ENCODE results near the gene GABRB3. TPM values are rescaled to one million over a fixed set of nuclear protein-coding genes. Genes with fewer than 3 reads are reported as not detected.

Gene GABRB3
- total RNA-seq, 1 donor from 2014 or later: 8.8 TPM

DNA sequence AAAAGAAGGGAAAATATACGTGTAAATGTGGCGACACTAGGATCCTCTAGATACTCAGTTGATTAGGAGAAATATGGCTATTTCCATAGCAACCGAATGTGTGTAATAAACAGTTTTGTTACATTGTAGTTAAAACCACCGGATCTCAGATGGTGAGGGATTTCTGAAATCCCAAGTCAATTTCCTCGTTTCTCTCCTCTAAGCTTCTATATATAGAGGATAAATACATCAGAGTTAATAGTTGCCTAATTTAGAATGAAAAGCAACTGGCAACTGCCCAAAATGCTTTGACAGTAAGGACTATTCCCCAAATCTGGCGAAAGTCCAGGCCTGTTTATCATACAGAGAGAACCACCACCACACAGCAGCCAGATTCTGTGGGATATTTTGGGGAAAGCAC lies 112.6 kb downstream of the GABRB3 start:
- Histone ChIP-seq H4K20me1 (ENCODE audit: low read depth) (no peaks in the 10 kb centered on the region), H3K79me2 (ENCODE audit: low read depth) (no peaks in the 10 kb centered on the region), H3K4me1 (peaks cover 24% of the 10 kb centered on the region), H3K27ac (no peak overlapping the region), H3K9me3 (ENCODE audit: low read depth) (no peaks in the 10 kb centered on the region), H3K27me3 (no peaks in the 10 kb centered on the region), H3K4me2 (no peak overlapping the region), H3K4me3 (no peak overlapping the region), H3F3A (ENCODE audit: low read depth) (peaks cover 7% of the 10 kb centered on the region), H2AFZ (replicated peaks) (no peak overlapping the region), H3K36me3 (no peaks in the 10 kb centered on the region), H3K9ac (no peak overlapping the region)
- H3K27ac Mint-ChIP-seq: no peak overlapping the region
- peaks cover 21% of the 10 kb centered on the region for H3K4me1 Mint-ChIP-seq
- DNase-seq (ENCODE audit: low spot score): no peak
- peaks cover 3% of the 10 kb centered on the region for H3K27me3 Mint-ChIP-seq (ENCODE audit: insufficient read depth, low read depth)
- no peak for TF ChIP-seq EZH2 (IDR thresholded peaks at IDR 0.05)
- no peak for TF ChIP-seq EZH2phosphoT487 (IDR thresholded peaks at IDR 0.05)
- TF ChIP-seq, protein P1, sequence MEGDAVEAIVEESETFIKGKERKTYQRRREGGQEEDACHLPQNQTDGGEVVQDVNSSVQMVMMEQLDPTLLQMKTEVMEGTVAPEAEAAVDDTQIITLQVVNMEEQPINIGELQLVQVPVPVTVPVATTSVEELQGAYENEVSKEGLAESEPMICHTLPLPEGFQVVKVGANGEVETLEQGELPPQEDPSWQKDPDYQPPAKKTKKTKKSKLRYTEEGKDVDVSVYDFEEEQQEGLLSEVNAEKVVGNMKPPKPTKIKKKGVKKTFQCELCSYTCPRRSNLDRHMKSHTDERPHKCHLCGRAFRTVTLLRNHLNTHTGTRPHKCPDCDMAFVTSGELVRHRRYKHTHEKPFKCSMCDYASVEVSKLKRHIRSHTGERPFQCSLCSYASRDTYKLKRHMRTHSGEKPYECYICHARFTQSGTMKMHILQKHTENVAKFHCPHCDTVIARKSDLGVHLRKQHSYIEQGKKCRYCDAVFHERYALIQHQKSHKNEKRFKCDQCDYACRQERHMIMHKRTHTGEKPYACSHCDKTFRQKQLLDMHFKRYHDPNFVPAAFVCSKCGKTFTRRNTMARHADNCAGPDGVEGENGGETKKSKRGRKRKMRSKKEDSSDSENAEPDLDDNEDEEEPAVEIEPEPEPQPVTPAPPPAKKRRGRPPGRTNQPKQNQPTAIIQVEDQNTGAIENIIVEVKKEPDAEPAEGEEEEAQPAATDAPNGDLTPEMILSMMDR (IDR thresholded peaks at IDR 0.05): no peak
- peaks cover 3% of the 10 kb centered on the region for H3K9me3 Mint-ChIP-seq
- H3K36me3 Mint-ChIP-seq: peaks cover 6% of the 10 kb centered on the region
- no peak overlapping the region for H3K4me3 Mint-ChIP-seq

DNA sequence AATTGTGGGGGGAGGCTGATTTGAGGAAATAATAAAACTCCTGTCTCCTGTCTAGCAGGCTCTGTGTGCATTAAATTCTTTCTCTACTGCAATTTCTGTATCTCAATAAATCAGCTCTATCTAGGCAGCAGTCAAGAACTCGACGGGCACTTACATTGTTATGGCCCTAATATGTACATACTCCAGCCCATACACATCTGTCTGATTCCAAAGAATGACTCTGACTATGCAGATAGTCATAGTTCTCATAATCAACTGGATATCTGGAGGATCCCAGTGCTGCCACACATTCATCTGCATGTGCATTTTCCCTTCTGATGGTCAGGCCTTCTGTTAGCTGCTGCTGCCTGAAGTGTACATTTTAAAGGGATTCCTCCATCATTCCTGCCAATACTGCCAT lies 114.6 kb downstream of the GABRB3 start:
- no peak for DNase-seq (ENCODE audit: low spot score)
- Mint-ChIP-seq H3K4me1 (peaks cover 21% of the 10 kb centered on the region), H3K36me3 (peaks cover 6% of the 10 kb centered on the region), H3K4me3 (no peak overlapping the region), H3K27me3 (ENCODE audit: insufficient read depth, low read depth) (peaks cover 3% of the 10 kb centered on the region), H3K27ac (no peak overlapping the region), H3K9me3 (peaks cover 8% of the 10 kb centered on the region)
- no peak overlapping the region for H3K9ac ChIP-seq
- no peaks in the 10 kb centered on the region for H3K27me3 ChIP-seq
- H3K27ac ChIP-seq: no peak overlapping the region
- H3K9me3 ChIP-seq (ENCODE audit: low read depth): no peaks in the 10 kb centered on the region
- H3K36me3 ChIP-seq: no peaks in the 10 kb centered on the region
- H3K4me2 ChIP-seq: no peak overlapping the region
- TF ChIP-seq EZH2 (IDR thresholded peaks at IDR 0.05) (no peak), EZH2phosphoT487 (IDR thresholded peaks at IDR 0.05) (no peak)
- TF ChIP-seq, protein P1 (IDR thresholded peaks at IDR 0.05): no peak
- peaks cover 7% of the 10 kb centered on the region for H3F3A ChIP-seq (ENCODE audit: low read depth)
- no peak overlapping the region for H3K4me3 ChIP-seq
- H4K20me1 ChIP-seq (ENCODE audit: low read depth): no peaks in the 10 kb centered on the region
- no peaks in the 10 kb centered on the region for H3K79me2 ChIP-seq (ENCODE audit: low read depth)
- peaks cover 24% of the 10 kb centered on the region for H3K4me1 ChIP-seq
- H2AFZ ChIP-seq (replicated peaks): no peak overlapping the region

DNA sequence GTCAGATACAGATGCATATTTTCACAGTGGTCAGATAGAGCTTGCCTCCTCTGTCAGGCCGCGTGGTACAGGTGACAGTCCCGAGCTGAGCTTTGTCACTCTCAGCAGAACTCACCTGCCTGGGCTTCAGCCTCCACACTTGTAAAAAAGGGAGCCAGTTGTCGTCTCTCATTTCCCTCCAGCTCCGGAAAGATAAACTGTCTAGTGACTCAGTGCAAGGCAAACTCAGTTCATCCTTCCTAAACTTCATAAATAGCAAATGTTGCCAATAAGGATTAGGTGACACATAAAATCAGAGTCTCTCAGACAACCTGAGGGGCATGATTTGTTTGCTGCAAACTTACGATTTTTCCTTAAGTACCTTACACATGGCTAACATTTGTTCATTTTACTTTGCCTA lies 116.8 kb downstream of the GABRB3 start:
- no peak for DNase-seq (ENCODE audit: low spot score)
- no peak for TF ChIP-seq EZH2 (IDR thresholded peaks at IDR 0.05)
- TF ChIP-seq, protein P1 (IDR thresholded peaks at IDR 0.05): no peak
- TF ChIP-seq EZH2phosphoT487 (IDR thresholded peaks at IDR 0.05): no peak
- Histone ChIP-seq H3K4me3 (no peak overlapping the region), H4K20me1 (ENCODE audit: low read depth) (no peaks in the 10 kb centered on the region), H3K9me3 (ENCODE audit: low read depth) (no peaks in the 10 kb centered on the region), H3K79me2 (ENCODE audit: low read depth) (no peaks in the 10 kb centered on the region), H3K4me1 (peaks cover 9% of the 10 kb centered on the region), H3K27me3 (no peaks in the 10 kb centered on the region), H3K4me2 (no peak overlapping the region), H3K27ac (no peak overlapping the region), H2AFZ (replicated peaks) (no peak overlapping the region), H3K9ac (no peak overlapping the region), H3K36me3 (no peaks in the 10 kb centered on the region), H3F3A (ENCODE audit: low read depth) (peaks cover 7% of the 10 kb centered on the region)
- Mint-ChIP-seq H3K27me3 (ENCODE audit: insufficient read depth, low read depth) (peaks cover 3% of the 10 kb centered on the region), H3K4me3 (no peak overlapping the region), H3K4me1 (peaks cover 6% of the 10 kb centered on the region), H3K36me3 (peaks cover 6% of the 10 kb centered on the region), H3K9me3 (peaks cover 11% of the 10 kb centered on the region), H3K27ac (no peak overlapping the region)

Measured in neural progenitor cell (in vitro differentiated cells).